Astrocyte of the cerebellum (primary cell): ENCODE data around the gene MMP14.
"Not testable (repeated sequence)": the region's sequence is repeated elsewhere in the genome, so short reads cannot be mapped to it uniquely, and the experiment has no call there.

Experiments used
- DNase-seq: peaks from one replicate; pipeline ENCODE4 v3.0.0-alpha.2; 2011; ENCODE audit warnings: low read depth
- H3K4me3 ChIP-seq: 2 replicates; pipeline ENCODE4 v1.5.1; 2011; ENCODE audit warnings: mild to moderate bottlenecking, low read depth, low read length, moderate library complexity
- CTCF ChIP-seq: IDR thresholded peaks from 2 replicates; pipeline ENCODE4 v1.5.1; 2012; ENCODE audit warnings: low read length, low read depth, moderate library complexity, mild to moderate bottlenecking; ENCODE audit errors: missing control alignments
- in situ Hi-C: cut with HindIII; loops from 2 replicates; pipeline ENCODE4 v1.10.0; 2017; ENCODE audit warnings: low sequenced_read_pairs

MMP14 gene

GRCh38 chr14:22852940-22853767, 16.8 kb downstream of the MMP14 start:
- peak; percentile 82 for TF ChIP-seq CTCF
- in situ Hi-C loops, result no loop called here
- no peak for DNase-seq
- H3K4me3 ChIP-seq, result peak overlapping the region; percentile 33

GRCh38 chr14:22854296-22854695, 17.9 kb downstream of the MMP14 start:
- H3K4me3 ChIP-seq, DNase-seq, in situ Hi-C loops: not testable (repeated sequence)

DNA sequence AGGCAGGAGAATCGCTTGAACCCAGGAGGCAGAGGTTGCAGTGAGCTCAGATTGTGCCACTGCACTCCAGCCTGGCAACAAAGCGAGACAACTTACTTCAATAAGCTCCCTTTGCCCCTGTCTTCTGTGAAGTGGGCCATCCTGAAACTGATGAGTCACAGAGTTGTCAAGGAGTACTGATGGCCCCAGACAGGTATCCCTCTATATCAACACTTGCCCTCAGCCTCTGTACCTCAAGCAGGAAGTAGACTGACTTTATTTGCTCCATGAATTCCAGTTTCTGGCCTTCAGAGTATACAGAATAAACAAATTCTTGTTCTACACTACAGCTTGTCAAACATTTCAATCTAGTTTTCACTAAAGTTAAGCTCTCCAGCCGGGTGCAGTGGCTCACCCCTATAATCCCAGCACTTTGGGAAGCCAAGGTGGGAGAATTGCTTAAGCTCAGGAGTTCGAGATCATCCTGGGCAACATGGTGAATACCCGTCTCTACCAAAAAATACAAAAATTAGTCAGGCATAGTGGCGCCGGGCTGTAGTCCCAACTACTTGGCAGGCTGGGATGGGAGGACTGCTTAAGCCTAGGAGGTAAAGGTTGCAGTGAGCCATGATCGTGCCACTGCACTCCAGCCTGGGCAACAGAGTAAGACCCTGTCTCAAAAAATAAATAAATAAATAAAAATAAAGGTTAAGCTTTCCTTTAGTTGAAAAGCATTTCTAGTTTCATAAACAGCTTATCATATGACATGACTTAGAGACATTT, 18.8 kb downstream of the MMP14 start:
- DNase-seq, result no peak
- in situ Hi-C loops, result no loop called here
- no peak for TF ChIP-seq CTCF
- H3K4me3 ChIP-seq, result no peak overlapping the region

DNA sequence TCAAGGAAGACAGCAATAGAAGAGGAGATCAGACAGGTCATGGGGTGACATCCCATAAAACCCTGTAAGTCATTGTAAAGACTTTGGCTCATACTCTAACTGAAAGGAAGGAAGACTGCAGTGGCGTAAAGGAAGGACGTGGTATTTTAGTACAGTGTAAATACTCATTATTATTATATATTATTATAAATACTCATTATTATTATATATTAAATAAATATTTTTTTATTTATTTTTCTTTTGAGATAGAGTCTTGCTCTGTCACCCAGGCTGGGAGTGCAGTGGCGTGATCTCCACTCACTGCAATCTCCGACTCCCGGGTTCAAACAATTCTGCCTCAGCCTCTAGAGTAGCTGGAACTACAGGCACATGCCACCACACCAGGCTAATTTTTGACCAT, 20.0 kb downstream of the MMP14 start:
- H3K4me3 ChIP-seq, result no peak overlapping the region
- TF ChIP-seq CTCF, result no peak
- DNase-seq, result no peak
- in situ Hi-C loops, result no loop called here

- H3K4me3 ChIP-seq, in situ Hi-C loops, DNase-seq: not testable (repeated sequence)
These were observed 24.0 kb downstream of the MMP14 start for GRCh38 chr14:22860377-22860776.

DNA sequence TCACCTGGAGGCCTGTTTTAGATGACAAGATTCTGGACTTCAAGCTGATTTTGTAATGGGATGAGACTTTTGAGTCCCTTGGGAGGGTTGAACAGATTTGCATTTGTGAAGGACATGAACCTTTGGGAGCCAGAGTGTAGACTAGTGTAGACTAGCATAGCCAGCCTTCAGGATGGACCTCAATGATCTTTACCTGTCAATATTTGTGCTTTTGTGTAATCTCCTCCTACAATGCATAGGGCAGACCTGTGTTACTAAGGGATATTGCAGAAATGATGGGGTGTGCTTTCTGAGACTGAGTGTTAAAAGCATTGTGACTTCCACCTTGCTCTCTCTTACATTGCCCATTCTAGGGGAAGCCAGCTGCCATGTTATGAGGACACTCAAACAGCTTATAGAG, 25.3 kb downstream of the MMP14 start:
- no peak for DNase-seq
- in situ Hi-C loops, result no loop called here
- no peak overlapping the region for H3K4me3 ChIP-seq
- TF ChIP-seq CTCF, result no peak

GRCh38 chr14:22864979-22865378, 28.6 kb downstream of the MMP14 start:
- no peak for TF ChIP-seq CTCF
- in situ Hi-C loops, result loop anchor here (5.0 kb wide), 1 partner anchor 83 kb away; no protein-coding TSS in a partner anchor
- no peak for DNase-seq
- H3K4me3 ChIP-seq, result no peak overlapping the region
